Esophagus squamous epithelium (tissue), 4 donors: ENCODE results near the gene SLC9A9.

Experiments used
- CTCF ChIP-seq, 6 experiments: fragments of 450-650 bp in 4 of 6; fragments of 200-600 bp in 2 of 6; sonication (generic) in 2 of 6; IDR thresholded peaks; one replicate each; pipeline ENCODE4 v1.5.1; 2016 to 2019; ENCODE audit warnings: antibody characterized with exemption in 6 of 6, mild to moderate bottlenecking in 4 of 6, moderate library complexity in 4 of 6
- POLR2A ChIP-seq, 4 donors: fragments of 450-650 bp; IDR thresholded peaks; one replicate each; pipeline ENCODE4 v1.6.1; 2017; ENCODE audit warnings: antibody characterized with exemption in 4 of 4, mild to moderate bottlenecking in 4 of 4, moderate library complexity in 3 of 4

DNA sequence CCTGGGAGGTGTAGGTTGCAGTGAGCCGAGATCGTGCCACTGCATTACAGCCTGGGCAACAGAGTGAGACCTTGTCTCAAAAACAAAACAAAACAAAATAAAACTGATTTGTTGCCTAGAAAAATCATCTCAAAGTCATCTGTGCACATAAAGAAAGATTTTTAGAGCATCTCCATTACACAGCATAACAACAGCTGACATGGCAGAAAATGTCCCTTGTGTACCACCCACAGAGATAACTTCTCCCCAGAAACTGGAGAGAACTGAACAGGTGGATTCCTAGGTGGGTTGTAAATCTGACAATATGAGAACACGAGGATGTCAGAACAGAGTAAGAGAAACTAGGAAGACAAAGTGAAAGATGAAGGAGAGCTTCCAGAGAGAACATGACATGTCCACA lies 207.5 kb downstream of the SLC9A9 start:
- TF ChIP-seq POLR2A (IDR thresholded peaks at IDR 0.05) (no peak), CTCF (IDR thresholded peaks at IDR 0.05) (no peak)
